Thoracic aorta (tissue), 2 donors: Measurements from ENCODE around the gene GLUD1. TPM values are rescaled to one million over a fixed set of nuclear protein-coding genes. Genes with fewer than 3 reads are reported as not detected.
"Not testable (repeated sequence)": the region's sequence is repeated elsewhere in the genome, so short reads cannot be mapped to it uniquely, and the experiment has no call there.

ENCODE experiments used
- ATAC-seq: fragments of 150-250 bp; one replicate; pipeline ENCODE4 v1.8.0; 2017; ENCODE audit warnings: low read depth; ENCODE audit not compliant: insufficient number of reproducible peaks, low FRiP score
- DNase-seq: peaks from one replicate; pipeline ENCODE4 v3.0.0-alpha.2; 2020; ENCODE audit warnings: low spot score
- H3K27ac ChIP-seq, 2 donors: fragments of 200-600 bp; sonication (generic); 1 replicate in 1 of 2; 2 replicates in 1 of 2; pipeline ENCODE4 v1.5.1; 2016; ENCODE audit warnings: mild to moderate bottlenecking in 2 of 2, moderate library complexity in 2 of 2
- H3K27me3 ChIP-seq: fragments of 200-600 bp; sonication (generic); replicated peaks from 2 replicates; pipeline ENCODE4 v1.6.0; 2016; ENCODE audit warnings: mild to moderate bottlenecking; ENCODE audit not compliant: insufficient read depth
- H3K36me3 ChIP-seq: fragments of 200-600 bp; sonication (generic); one replicate; pipeline ENCODE4 v1.5.1; 2016
- H3K4me1 ChIP-seq, 2 donors: fragments of 200-600 bp; sonication (generic); 1 replicate in 1 of 2; 2 replicates in 1 of 2; pipeline versions ENCODE4 v1.5.1 to v1.6.0; 2016; ENCODE audit warnings: low read depth in 2 of 2, mild to moderate bottlenecking in 1 of 2; ENCODE audit not compliant: control insufficient read depth in 1 of 2
- H3K4me3 ChIP-seq: fragments of 200-600 bp; sonication (generic); 2 replicates; pipeline ENCODE4 v1.5.1; 2016; ENCODE audit warnings: mild to moderate bottlenecking
- H3K9me3 ChIP-seq: fragments of 200-600 bp; sonication (generic); 2 replicates; pipeline ENCODE4 v1.5.1; 2016
- total RNA-seq, 2 donors: library from RNA; depleted of rRNA; stranded (reverse); fragments of >200 nt; gene quantifications; one replicate each; pipeline versions ENCODE4 v1.1.0 to v1.2.3, GENCODE V29; 2016
- TF ChIP-seq, protein P1 (sequence below): fragments of 200-600 bp; sonication (generic); IDR thresholded peaks from one replicate; pipeline ENCODE4 v1.5.1; 2019; ENCODE audit warnings: antibody characterized with exemption

GLUD1 gene
- total RNA-seq, 2 donors from 2014 or later: 141 to 189 TPM

DNA sequence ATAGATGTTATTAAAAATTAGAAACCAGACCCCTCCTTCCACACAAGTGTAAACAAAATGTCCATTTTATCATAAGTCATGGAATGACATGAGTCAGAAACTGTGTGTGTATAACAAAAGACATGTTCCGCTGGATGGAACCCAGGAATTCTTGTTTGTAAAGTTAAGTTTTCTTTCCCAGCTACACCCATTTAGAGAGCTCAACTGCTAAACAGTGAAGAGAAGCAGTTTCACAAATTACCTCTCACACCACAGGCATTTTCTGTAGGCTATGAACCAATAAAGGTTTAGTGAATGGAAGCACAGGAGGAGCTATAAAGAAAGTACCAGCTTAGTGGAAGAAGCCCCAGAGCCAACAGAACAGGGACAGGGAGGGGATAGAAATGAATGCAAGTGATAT lies 12.4 kb downstream of the GLUD1 start:
- ATAC-seq, H3K27me3 ChIP-seq, H3K36me3 ChIP-seq, DNase-seq, H3K4me3 ChIP-seq, H3K9me3 ChIP-seq: not testable (repeated sequence)
- H3K27ac ChIP-seq: peak overlapping the region; percentile 69
- H3K4me1 ChIP-seq: peaks cover 26 to 36% of the 10 kb centered on the region in 2 donors

DNA sequence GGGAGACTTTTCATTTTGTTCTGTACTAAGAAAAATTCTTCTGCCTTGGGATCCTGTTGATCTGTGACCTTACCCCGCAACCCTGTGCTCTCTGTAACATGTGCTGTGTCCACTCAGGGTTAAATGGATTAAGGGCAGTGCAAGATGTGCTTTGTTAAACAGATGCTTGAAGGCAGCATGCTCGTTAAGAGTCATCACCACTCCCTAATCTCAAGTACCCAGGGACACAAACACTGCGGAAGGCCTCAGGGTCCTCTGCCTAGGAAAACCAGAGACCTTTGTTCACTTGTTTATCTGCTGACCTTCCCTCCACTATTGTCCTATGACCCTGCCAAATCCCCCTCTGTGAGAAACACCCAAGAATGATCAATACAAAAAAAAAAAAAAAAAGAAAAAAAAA lies 13.1 kb downstream of the GLUD1 start:
- Histone ChIP-seq H3K27ac (peak overlapping the region; percentile 69), H3K4me1 (peaks cover 26 to 40% of the 10 kb centered on the region in 2 donors)
- DNase-seq, H3K36me3 ChIP-seq, H3K4me3 ChIP-seq, H3K27me3 ChIP-seq, H3K9me3 ChIP-seq, ATAC-seq: not testable (repeated sequence)

DNA sequence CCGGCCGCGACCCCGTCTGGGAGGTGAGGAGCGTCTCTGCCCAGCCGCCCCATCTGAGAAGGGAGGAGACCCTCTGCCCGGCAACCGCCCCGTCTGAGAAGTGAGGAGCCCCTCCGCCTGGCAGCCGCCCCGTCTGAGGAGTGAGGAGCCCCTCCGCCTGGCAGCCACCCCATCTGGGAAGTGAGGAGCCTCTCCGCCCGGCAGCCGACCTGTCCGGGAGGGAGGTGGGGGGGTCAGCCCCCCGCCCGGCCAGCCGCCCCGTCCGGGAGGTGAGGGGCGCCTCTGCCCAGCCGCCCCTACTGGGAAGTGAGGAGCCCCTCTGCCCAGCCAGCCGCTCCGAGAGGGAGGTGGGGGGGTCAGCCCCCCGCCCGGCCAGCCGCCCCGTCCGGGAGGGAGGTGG lies 14.0 kb downstream of the GLUD1 start:
- not testable (repeated sequence) for DNase-seq, H3K9me3 ChIP-seq, H3K27me3 ChIP-seq, H3K36me3 ChIP-seq, H3K4me3 ChIP-seq, ATAC-seq
- peak overlapping the region in 1 of 2 donors; percentile 69 for H3K27ac ChIP-seq
- H3K4me1 ChIP-seq: peaks cover 23 to 42% of the 10 kb centered on the region in 2 donors

DNA sequence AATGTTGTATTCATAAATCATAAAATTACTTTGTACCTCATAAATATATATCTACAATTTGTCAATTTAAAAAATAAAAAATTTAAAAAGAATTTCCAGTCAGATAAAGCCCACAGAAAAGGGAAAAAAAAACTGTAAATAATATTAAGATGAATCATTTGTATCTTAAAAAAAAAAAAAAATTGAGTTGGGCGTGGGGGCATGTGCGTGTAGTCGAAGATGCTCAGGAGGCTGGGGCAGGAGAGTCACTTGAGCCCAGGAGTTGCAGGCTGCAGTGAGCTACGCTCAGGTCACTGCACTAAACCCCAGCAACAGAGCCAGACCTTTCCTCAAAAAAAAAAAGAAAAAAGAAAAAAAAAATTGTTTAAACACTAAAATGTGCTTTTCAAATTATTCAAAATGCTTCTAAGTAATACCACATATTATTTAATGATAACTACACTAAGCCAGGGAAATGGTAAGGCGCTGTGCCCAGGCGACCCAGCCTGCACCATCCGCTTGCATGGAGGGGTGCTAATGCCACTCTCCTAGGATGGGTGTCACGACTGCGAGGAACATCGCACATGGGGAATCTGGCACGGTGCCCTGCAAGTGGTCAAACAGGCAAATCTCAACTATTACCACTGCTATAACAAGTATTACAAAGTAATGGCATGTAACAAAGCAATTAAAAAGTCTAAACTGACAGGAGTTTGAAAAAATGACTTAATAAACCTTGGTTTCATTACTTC lies 15.4 kb downstream of the GLUD1 start:
- TF ChIP-seq, protein P1, sequence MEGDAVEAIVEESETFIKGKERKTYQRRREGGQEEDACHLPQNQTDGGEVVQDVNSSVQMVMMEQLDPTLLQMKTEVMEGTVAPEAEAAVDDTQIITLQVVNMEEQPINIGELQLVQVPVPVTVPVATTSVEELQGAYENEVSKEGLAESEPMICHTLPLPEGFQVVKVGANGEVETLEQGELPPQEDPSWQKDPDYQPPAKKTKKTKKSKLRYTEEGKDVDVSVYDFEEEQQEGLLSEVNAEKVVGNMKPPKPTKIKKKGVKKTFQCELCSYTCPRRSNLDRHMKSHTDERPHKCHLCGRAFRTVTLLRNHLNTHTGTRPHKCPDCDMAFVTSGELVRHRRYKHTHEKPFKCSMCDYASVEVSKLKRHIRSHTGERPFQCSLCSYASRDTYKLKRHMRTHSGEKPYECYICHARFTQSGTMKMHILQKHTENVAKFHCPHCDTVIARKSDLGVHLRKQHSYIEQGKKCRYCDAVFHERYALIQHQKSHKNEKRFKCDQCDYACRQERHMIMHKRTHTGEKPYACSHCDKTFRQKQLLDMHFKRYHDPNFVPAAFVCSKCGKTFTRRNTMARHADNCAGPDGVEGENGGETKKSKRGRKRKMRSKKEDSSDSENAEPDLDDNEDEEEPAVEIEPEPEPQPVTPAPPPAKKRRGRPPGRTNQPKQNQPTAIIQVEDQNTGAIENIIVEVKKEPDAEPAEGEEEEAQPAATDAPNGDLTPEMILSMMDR: no peak
- Histone ChIP-seq H3K27ac (no peak overlapping the region), H3K36me3 (no peaks in the 10 kb centered on the region), H3K4me1 (peaks cover 12 to 33% of the 10 kb centered on the region in 2 donors), H3K9me3 (no peaks in the 10 kb centered on the region), H3K4me3 (no peak overlapping the region), H3K27me3 (no peaks in the 10 kb centered on the region)
- ATAC-seq (no peak), DNase-seq (no peak)

DNA sequence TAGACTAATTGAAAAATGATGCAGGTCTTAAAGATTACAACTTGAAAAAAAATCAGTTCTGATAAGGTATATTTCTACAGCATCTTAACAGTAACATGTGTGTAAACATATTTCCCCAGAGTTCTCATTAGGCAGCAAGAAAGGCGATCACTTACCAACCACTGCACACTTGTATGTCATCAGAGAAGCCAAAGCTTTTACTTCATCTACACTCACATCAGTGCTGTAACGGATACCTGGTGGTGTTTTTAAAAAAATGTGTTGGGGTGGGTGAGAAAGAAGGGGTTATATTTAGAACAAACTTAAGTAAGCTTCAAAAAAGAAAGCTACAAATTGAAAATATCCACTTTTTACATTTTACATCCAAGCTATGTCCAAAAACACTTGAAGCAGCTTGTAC lies 18.2 kb downstream of the GLUD1 start:
- not testable (repeated sequence) for DNase-seq, H3K27ac ChIP-seq, H3K36me3 ChIP-seq, H3K4me1 ChIP-seq, ATAC-seq, H3K9me3 ChIP-seq, H3K4me3 ChIP-seq, H3K27me3 ChIP-seq

DNA sequence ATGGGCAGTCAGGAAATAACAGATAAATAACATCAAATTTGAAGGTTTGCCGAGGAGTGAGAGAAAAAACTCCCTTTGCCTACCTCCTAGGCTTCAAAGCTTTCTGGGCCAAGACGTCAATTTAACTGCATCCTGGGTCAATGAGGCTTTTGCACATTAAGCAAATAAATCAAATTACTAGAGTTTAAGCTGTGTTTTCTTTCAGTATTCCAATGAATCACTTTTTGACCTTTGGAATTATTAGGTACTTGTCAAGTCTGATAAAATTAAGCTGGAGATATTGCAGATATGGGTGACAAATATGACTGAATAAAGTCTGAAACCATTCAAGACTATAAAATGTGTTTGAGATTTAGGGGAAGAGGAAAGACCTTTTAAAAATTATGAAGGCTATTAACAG lies 22.2 kb downstream of the GLUD1 start:
- no peak for DNase-seq

DNA sequence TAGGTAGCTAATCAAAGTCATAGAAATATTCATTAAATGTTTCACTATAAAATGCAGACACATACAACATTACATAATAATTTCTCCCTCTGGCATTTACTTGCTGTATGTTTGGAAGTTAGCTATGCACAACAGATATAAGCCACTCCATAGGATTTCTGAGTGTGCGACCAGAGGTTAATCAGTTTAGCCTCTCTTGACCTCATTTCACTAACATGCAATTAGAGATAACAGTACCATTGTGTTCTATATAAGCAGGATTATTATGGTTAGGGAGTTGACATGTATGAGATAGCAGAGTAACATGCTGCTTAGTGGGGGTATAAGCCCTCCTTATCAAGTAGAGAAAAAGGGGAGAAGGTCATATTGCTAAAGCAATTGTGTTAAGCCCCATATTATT lies 26.4 kb downstream of the GLUD1 start:
- ATAC-seq: no peak

More for the DNA sequence above, 22.2 kb downstream of the GLUD1 start:
- Histone ChIP-seq H3K27ac (no peak overlapping the region), H3K4me1 (peaks cover 0 to 6% of the 10 kb centered on the region in 2 donors), H3K9me3 (no peaks in the 10 kb centered on the region), H3K36me3 (peaks cover 21% of the 10 kb centered on the region), H3K4me3 (no peak overlapping the region), H3K27me3 (no peaks in the 10 kb centered on the region)
- TF ChIP-seq, protein P1: no peak
- ATAC-seq: no peak

More for the DNA sequence above, 26.4 kb downstream of the GLUD1 start:
- Histone ChIP-seq H3K4me1 (no peaks in the 10 kb centered on the region), H3K27me3 (no peaks in the 10 kb centered on the region), H3K4me3 (no peak overlapping the region), H3K27ac (no peak overlapping the region), H3K9me3 (no peaks in the 10 kb centered on the region), H3K36me3 (peaks cover 39% of the 10 kb centered on the region)
- TF ChIP-seq, protein P1: no peak
- DNase-seq: no peak
